Medulla oblongata (tissue), 1 donor: ENCODE measurements around the gene BCAR1.

Source experiments
- DNase-seq: peaks from one replicate; pipeline ENCODE4 v3.0.0-alpha.2; 2015; ENCODE audit errors: extremely low spot score

Gene BCAR1

DNA sequence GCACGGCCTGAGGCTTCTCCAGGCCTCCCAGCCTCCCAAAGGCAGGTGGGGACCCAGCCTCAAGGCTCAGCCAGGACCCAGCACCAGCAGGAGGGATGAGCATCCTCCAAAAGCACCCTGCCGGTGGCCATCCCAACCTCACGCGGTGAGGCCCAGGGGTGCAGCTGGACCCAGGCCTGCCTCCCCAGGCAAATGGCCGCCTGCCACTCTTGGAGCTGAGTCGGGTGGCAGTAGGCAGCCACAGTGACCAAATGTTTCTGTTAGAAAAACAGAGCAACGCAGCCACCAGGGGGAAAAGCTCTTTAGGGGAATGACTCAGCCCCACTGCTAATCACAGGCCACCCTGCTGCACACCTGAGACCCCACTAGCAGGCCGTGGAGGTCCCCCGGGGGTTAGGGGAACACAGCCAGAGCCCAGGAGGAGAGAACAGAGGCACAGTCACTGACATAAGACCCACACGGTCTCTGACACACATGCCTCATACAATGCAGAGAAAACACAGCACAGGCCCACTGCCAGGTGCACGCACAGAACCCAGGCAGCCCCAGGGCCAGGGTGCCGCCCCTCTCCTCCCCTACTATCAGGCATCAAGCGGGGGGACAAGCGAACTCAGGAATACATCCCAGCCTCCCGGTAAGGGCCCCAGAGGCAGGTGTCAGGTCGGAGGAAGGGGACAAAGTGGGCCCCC is 12.4 kb downstream of the BCAR1 start:
- no peak for DNase-seq

DNA sequence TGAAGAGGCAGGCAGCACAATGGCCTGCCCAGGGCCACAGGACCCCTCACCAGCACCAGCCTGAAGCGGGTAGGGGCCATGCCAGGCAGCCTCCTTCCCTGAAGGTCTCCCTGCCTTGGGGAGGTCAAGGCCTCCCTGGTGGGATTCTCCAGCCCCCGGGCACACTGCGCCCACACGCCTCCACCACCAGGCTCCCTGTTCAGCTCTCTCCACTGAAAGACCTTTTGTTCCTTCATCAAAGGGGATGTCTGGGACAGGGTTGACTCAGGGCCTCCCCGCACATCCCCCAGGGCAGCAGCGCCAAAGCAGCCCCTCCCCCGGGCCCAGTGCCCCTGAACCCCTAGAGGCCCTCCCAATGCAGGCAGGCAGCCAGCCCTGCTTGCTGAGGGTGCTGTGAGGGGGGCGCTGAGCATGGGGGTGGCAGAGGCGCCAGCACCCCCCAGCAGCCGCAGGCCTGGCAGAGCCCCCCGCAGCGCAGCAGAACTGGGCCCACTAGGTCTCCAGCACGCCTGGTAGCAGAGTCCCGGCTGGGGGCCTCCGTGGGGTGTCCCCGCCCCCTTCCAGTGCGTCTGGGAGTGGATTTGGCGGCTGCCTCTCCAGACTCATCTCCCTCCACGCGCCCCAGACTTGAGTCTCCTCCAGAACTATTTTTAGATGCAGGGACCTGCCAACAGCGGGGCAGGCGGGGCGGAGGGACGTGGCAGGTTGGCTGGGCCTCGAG is 13.1 kb downstream of the BCAR1 start:
- DNase-seq: peak; percentile 91

GRCh38 chr16:75237398-75238131 is 13.9 kb downstream of the BCAR1 start:
- peak; percentile 37 for DNase-seq

GRCh38 chr16:75236736-75237397 is 14.6 kb downstream of the BCAR1 start:
- DNase-seq: no peak

DNA sequence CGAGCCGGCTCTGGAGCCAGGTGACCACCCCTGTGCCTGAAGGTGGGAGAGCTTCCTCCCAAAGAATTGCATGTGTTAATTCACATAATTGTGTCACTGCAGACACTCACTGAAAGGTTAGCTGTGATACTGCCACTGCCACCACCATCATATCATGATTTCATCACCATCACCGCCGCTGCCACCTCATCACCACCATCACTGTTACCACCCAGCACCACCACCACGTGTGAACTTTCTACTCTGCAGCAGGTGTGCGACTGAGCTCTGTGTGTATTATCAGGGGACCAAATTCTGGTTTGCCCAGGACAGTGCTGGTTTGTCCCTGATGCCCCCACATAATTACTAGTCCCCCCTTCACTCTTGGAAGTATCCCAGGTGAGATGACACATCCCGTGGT is 15.2 kb downstream of the BCAR1 start:
- no peak for DNase-seq

- DNase-seq: no peak
Observed at GRCh38 chr16:75235721-75236193, 15.7 kb downstream of the BCAR1 start.

DNA sequence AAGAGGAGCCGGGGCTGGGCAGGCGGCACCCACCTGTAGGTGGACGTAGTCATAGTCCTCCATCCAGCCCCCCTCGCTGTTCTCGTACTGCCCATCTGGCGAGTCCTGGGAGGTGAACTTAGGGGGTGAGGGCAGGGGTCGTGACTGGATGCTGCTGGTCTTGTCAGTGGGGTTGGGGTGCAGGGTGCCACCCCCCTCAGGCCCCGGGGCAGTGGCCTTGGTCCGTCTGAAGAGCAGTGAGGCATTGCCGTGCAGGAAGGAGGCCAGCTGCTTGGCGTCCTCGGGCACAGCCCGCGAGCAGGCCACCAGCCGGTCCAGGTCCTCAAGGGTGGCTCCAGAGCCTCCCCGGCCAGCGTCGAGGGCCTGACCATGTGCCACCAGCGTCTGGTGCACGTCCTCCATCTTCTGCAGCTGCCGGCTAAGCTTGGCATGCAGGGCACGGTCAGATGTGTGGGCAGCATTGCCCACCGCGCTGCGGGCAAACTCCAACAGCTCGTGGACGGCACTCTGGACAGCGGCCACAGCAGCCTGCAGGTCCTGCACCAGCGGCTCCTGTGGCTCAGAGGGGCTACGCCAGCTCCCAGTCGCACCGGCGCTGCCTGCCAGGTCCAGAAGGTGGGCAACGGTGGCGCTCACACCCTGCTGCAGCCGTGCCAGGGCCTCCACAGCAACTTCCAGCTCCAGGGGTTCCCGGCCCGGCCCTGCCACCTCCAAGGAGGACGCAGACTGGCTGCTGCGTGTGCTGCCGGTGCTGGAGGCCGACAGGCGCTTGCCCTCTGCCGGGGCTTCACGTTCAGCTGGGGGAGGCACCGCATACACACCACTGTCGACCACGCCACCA is 16.3 kb downstream of the BCAR1 start:
- DNase-seq: no peak

DNA sequence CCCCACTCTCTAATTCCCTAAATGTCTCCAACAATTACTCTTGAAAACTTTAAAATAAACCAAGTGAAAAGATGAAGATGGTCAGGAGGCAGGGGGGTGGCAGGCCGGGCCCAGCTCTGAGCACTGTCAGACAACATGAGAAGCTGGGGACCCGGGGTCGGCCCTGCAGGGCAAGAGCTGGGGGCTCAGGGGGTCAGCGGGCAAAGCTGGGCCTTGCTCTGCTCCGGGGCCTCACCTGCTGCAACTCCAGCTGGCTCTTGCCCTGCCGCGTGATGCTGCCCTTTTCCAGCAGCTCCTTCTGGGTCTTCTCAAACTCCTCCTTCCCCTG is 17.8 kb downstream of the BCAR1 start:
- DNase-seq: no peak

GRCh38 chr16:75231570-75231969 is 19.9 kb downstream of the BCAR1 start:
- DNase-seq: no peak

DNA sequence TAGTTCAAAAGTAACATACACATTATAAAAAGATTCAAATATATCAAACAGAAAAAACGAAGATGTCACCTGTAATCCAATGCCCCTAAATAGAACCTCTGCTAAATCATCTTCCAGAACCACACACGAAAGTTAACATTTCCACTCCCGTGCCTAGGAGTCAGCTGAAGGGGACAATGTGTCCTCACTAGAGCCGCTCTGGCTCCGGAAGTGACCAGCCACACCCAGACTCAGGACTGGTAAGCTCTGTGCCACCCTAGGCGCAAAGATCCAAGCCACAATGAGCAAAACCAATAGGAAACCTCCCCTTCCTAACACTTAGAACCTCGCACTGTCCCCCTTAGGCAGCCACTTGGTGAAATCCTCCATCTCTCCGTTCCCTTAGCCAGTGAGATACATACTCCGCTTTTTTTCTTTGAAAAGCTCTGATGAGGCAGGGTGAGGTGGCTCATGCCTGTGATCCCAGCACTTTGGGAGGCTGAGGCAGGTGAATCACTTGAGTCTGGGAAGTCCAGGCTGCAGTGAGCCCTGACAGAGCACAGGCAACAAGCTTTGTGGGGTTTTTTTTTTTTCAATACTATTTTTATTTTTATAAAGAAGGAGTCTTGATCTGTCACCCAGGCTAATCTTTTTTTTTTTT is 20.8 kb downstream of the BCAR1 start:
- no peak for DNase-seq

DNA sequence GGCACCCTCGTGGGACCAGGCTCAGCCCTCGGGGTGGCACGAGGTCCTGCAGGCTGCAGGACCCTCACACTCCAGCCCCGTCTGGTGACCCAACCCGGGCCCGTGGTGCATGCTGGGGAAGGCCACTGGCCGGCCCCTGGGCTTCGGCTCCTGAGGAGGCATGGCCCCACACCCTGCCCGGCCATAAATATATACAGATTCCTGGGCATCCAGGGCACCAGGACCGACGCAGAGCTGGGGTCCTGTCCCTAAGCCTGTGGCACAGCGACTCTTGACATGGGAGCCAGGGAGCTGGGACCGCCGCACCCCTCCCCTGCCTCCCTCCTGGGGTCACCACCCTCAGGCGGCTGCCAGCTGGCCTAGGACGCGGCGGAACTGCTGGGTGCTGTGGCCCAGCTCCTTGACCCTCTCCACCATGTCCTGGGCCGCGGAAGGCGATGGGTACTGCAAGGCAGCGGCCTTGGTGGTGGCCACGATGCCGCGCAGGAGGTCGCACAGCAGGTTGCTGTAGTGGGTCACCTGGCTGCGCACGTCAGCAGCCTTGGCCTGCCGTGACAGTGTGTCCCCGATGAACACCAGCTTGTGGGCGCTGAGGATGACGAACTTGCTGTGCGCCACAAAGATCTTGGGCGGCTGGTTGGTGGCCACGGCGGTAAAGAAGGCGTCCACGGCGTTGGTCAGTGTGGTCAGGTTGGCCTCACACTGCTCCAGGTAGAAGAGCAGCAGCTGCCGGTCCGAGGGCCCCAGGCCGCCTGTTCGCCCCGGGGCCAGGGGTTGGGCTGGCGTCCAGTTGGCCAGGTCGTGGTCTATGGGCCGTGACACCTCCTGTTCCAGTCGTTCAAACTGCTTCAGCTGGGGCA is 22.0 kb downstream of the BCAR1 start:
- DNase-seq: no peak

DNA sequence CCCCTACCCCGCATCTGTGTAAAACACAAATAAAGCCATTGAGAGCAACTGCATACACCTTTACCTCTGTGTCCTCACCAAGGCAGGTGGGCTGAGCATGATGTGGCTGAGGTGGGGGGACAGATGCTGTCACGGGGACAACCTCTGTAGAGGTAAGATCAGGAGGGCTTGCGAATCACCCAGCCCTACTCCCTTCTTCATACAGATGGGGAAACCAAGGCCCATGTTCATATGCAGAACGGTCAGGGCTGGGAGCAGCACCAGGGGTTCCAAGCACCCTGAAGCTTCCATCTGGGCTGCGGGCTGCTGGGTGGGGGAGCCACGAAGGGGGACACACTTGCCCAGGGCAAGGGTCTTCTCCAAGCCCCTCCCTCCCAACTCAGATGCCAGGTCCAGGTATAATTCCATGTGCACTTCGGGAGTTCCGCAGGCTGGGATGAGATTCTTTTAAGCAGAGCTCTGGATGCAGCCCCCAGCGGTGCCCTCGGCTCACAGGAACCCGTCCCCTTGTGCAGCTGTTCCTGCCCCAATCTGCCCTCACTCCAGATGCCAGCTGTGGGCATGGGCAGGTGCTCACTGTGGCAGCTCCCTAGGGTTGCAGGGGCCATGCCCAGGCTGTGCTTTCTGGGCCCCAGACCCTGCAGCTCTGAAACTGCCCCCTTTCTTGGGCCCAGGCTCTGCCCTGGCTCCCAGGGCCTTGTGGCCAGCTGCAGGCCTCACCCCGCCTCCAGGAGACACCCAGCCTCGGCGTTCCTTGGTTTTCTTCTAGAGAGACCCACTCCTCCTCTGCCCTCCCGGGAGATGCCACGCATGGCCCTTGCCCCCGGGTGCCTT is 23.1 kb downstream of the BCAR1 start:
- DNase-seq: no peak

- no peak for DNase-seq
Observed at GRCh38 chr16:75227361-75228142, 23.9 kb downstream of the BCAR1 start.

DNA sequence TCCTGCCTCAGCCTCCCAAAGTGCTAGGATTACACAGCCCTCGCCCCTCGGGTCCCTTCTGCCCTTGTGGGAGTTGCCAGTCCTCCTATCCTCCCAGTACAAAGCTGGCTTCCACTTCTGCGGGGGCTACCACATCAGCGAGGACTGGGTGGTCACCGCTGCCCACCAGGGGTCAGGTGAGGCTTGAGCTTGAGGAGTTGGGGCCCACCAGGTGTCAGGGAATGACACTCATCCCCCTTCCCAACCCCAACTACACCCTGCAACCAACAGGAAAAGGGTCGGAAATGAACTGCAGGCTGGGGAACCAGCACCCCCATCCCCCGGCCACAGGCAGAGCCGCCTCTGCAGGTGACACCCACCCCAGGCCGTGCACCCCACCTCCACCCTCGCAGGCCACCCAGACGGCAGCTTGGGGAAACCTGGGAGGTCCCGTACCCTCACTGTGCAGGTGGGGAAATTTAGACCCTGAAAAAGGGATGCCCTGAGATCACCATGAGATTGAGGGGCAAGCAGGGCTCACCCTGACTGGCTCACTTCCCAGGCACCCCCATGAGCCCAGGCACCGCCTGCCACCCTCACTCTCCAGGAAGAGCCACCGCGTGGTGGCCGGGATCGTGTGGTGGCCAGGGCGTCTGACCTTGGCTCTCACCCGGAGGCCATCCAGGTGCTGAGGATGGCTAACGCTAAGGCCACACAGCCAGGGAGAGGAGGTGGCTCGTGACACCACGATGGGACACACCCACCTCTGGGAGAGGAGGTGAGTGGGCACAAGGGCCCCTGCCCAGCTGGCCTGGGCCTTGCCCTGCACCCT is 24.7 kb downstream of the BCAR1 start:
- DNase-seq: no peak

DNA sequence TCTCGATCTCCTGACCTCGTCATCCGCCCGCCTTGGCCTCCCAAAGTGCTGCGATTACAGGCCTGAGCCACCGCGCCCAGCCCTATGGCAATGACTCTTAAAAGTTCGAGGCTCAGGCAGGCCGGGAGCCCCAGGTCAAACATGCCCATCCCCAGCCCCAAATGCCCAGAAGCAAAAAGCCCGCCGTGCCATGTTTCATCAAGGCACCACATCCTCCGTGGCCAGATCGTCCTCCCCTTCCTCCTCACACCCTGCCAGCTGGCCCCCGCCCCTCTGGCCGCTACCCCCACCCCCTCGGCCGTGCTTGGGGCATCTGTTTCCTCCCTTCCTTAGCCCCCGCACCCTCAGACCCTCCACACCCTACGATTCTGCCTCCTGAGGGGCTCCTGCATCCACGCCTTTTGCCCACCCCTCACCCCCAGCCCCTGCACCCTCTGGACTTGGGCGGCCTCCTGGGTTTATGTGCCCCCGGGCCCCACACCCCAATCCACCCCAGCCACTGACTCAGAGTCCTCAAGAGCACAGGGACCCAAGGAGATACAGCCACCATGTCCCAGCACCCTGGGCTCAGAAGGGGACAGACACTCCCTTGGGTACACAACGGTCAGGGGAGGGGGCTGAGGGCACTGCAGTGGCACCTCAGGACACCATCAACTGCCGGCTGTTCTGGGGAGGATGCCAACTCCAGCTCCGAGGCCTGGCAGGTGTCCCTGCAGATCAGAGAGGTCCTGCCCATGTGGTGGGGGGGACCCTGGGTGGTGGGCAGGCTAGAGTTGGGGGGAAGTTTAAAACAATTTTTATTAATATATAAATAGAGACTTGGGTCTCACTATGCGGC is 25.5 kb downstream of the BCAR1 start:
- DNase-seq: no peak

GRCh38 chr16:75225092-75225491 is 26.3 kb downstream of the BCAR1 start:
- DNase-seq: no peak
